Common myeloid progenitor, CD34-positive (primary cell): ENCODE results near the gene SLC4A5.
A peak's percentile ranks its signal among the peaks of the same experiment; 100 is the strongest.

ENCODE experiments used
- CTCF ChIA-PET: fragments of 350-600 bp; sonication (Branson Sonifier 250); formaldehyde crosslinking; loops from one replicate; lab custom pipeline; 2021; ENCODE audit warnings: antibody characterized with exemption; lab: Charles Lee
- POLR2A ChIA-PET: fragments of 350-600 bp; sonication (Branson Sonifier 250); formaldehyde crosslinking; loops from one replicate; lab custom pipeline; 2021; ENCODE audit warnings: antibody characterized with exemption; lab: Charles Lee
- DNase-seq, 3 donors: peaks; one replicate each; pipeline versions ENCODE4 v3.0.0 to v3.0.0-alpha.2; 2013
- H3K27ac ChIP-seq, 2 experiments: 1 replicate in 1 of 2; 2 replicates in 1 of 2; pipeline ENCODE4 v1.7.0; 2013; ENCODE audit warnings: inconsistent platforms in 2 of 2, low read length in 2 of 2, mild to moderate bottlenecking in 2 of 2, low read depth in 1 of 2, moderate library complexity in 1 of 2; ENCODE audit not compliant: severe bottlenecking in 2 of 2, insufficient read depth in 1 of 2, poor library complexity in 1 of 2
- H3K27me3 ChIP-seq, 5 experiments: replicated peaks in 2 of 5; 1 replicate in 3 of 5; 2 replicates in 2 of 5; pipeline versions ENCODE4 v1.6.1 to v1.7.0; 2013; ENCODE audit warnings: low read length in 4 of 5, mild to moderate bottlenecking in 2 of 5, moderate library complexity in 2 of 5, inconsistent platforms in 1 of 5; ENCODE audit not compliant: insufficient read depth in 5 of 5, control insufficient read depth in 4 of 5
- H3K36me3 ChIP-seq, 4 experiments: 1 replicate in 2 of 4; 2 replicates in 2 of 4; pipeline versions ENCODE4 v1.6.1 to v1.7.0; 2013; ENCODE audit warnings: low read length in 3 of 4, control low read depth in 1 of 4, mild to moderate bottlenecking in 1 of 4; ENCODE audit not compliant: control insufficient read depth in 4 of 4, insufficient read depth in 4 of 4
- H3K4me1 ChIP-seq, 4 experiments: 1 replicate in 3 of 4; 2 replicates in 1 of 4; pipeline versions ENCODE4 v1.6.1 to v1.7.1; 2013; ENCODE audit warnings: low read length in 3 of 4, mild to moderate bottlenecking in 3 of 4, control low read depth in 1 of 4, inconsistent platforms in 1 of 4, moderate library complexity in 1 of 4; ENCODE audit not compliant: control insufficient read depth in 4 of 4, insufficient read depth in 4 of 4; ENCODE audit errors: control extremely low read depth in 1 of 4
- H3K4me3 ChIP-seq, 7 experiments: 1 replicate in 4 of 7; 2 replicates in 3 of 7; pipeline versions ENCODE4 v1.5.1 to v1.7.0; 2013; ENCODE audit warnings: mild to moderate bottlenecking in 7 of 7, low read length in 6 of 7, moderate library complexity in 6 of 7, inconsistent platforms in 2 of 7, low read depth in 2 of 7, control low read depth in 1 of 7; ENCODE audit not compliant: insufficient read depth in 4 of 7, control insufficient read depth in 1 of 7; ENCODE audit errors: extremely low read depth in 1 of 7
- H3K9me3 ChIP-seq, 5 experiments: 1 replicate in 4 of 5; 2 replicates in 1 of 5; pipeline versions ENCODE4 v1.6.1 to v1.7.1; 2013; ENCODE audit warnings: low read length in 4 of 5, mild to moderate bottlenecking in 2 of 5, inconsistent platforms in 1 of 5, low read depth in 1 of 5, moderate library complexity in 1 of 5; ENCODE audit not compliant: control insufficient read depth in 4 of 5, insufficient read depth in 2 of 5; ENCODE audit errors: control extremely low read depth in 1 of 5
- WGBS: methylation state at CpG from one replicate; pipeline ENCODE4 v1.1.5; 2013; ENCODE audit not compliant: insufficient coverage; 5-methylcytosine and 5-hydroxymethylcytosine counted together

Gene SLC4A5

GRCh38 chr2:74267068-74267467 is 76.1 kb downstream of the SLC4A5 start:
- peaks cover 0 to 4% (median 0%) of the 10 kb centered on the region in 4 experiments for H3K4me1 ChIP-seq
- no peak overlapping the region for H3K4me3 ChIP-seq
- DNase-seq = peak in 2 of 3 donors; percentile 34 to 42
- ChIA-PET CTCF (interaction anchor here (0.6 kb wide), 1 partner anchor 207 kb away, joined by 3 read pairs; no protein-coding TSS in a partner anchor), POLR2A (no interaction called here)
- no CpG with 5 or more reads among the region's 4 CpGs for WGBS
- no peak overlapping the region for H3K27ac ChIP-seq
- no peaks in the 10 kb centered on the region for H3K27me3 ChIP-seq
- H3K36me3 ChIP-seq = peaks cover 0 to 3% (median 2%) of the 10 kb centered on the region in 4 experiments
- H3K9me3 ChIP-seq = no peaks in the 10 kb centered on the region

- CTCF ChIA-PET = interaction anchor here (1.0 to 1.4 kb wide), 2 partner anchors 14 to 71 kb away, joined by 3 to 6 read pairs; no protein-coding TSS in a partner anchor
- no CpG with 5 or more reads among the region's 1 CpG for WGBS
- POLR2A ChIA-PET = interaction anchor here (0.6 kb wide), 1 partner anchor 148 kb away, joined by 3 read pairs; no protein-coding TSS in a partner anchor
Observed at GRCh38 chr2:74264281-74264680, 78.9 kb downstream of the SLC4A5 start.

GRCh38 chr2:74262681-74263080 is 80.5 kb downstream of the SLC4A5 start:
- ChIA-PET POLR2A (no interaction called here), CTCF (no interaction called here)
- no peaks in the 10 kb centered on the region for H3K9me3 ChIP-seq
- H3K27ac ChIP-seq = no peak overlapping the region
- DNase-seq = no peak
- WGBS = 100% methylated on average over 4 of the region's 6 CpGs
- H3K36me3 ChIP-seq = peaks cover 0 to 3% (median 2%) of the 10 kb centered on the region in 4 experiments
- H3K4me1 ChIP-seq = peaks cover 0 to 4% (median 0%) of the 10 kb centered on the region in 4 experiments
- H3K27me3 ChIP-seq = no peaks in the 10 kb centered on the region
- no peak overlapping the region for H3K4me3 ChIP-seq

More at GRCh38 chr2:74264281-74264680, 78.9 kb downstream of the SLC4A5 start:
- H3K36me3 ChIP-seq = peaks cover 0 to 3% (median 2%) of the 10 kb centered on the region in 4 experiments
- peaks cover 0 to 4% (median 0%) of the 10 kb centered on the region in 4 experiments for H3K4me1 ChIP-seq
- no peaks in the 10 kb centered on the region for H3K9me3 ChIP-seq
- H3K27me3 ChIP-seq = no peaks in the 10 kb centered on the region
- DNase-seq = no peak
- H3K4me3 ChIP-seq = no peak overlapping the region
- no peak overlapping the region for H3K27ac ChIP-seq

- H3K4me3 ChIP-seq = no peak overlapping the region
- WGBS = 93% methylated on average over 4 of the region's 6 CpGs
- no peaks in the 10 kb centered on the region for H3K4me1 ChIP-seq
- no peaks in the 10 kb centered on the region for H3K27me3 ChIP-seq
- no peak for DNase-seq
- CTCF ChIA-PET = interaction anchor here (1.3 kb wide), 1 partner anchor 11 kb away, joined by 3 read pairs; no protein-coding TSS in a partner anchor
- no peak overlapping the region for H3K27ac ChIP-seq
- peaks cover 0 to 3% (median 2%) of the 10 kb centered on the region in 4 experiments for H3K36me3 ChIP-seq
- no peaks in the 10 kb centered on the region for H3K9me3 ChIP-seq
- POLR2A ChIA-PET = no interaction called here
Observed at GRCh38 chr2:74261204-74261864, 81.9 kb downstream of the SLC4A5 start.

- DNase-seq = no peak
- WGBS = 92% methylated on average over 2 of the region's 2 CpGs
- POLR2A ChIA-PET = interaction anchor here (0.5 kb wide), 1 partner anchor 55 kb away, joined by 3 read pairs; no protein-coding TSS in a partner anchor
- Histone ChIP-seq H3K27ac (no peak overlapping the region), H3K27me3 (no peaks in the 10 kb centered on the region), H3K9me3 (no peaks in the 10 kb centered on the region), H3K36me3 (peaks cover 0 to 4% (median 2%) of the 10 kb centered on the region in 4 experiments), H3K4me3 (no peak overlapping the region), H3K4me1 (no peaks in the 10 kb centered on the region)
- CTCF ChIA-PET = interaction anchor here (1.0 to 2.1 kb wide), 2 partner anchors 11 to 14 kb away, joined by 3 to 6 read pairs; no protein-coding TSS in a partner anchor
Observed at GRCh38 chr2:74260495-74260894, 82.7 kb downstream of the SLC4A5 start.

GRCh38 chr2:74259733-74260132 is 83.5 kb downstream of the SLC4A5 start:
- Histone ChIP-seq H3K4me3 (no peak overlapping the region), H3K9me3 (no peaks in the 10 kb centered on the region), H3K4me1 (no peaks in the 10 kb centered on the region), H3K27ac (no peak overlapping the region), H3K27me3 (no peaks in the 10 kb centered on the region), H3K36me3 (peaks cover 0 to 4% (median 2%) of the 10 kb centered on the region in 4 experiments)
- WGBS = 90% methylated on average over 1 of the region's 4 CpGs
- CTCF ChIA-PET = interaction anchor here (1.0 to 2.1 kb wide), 2 partner anchors 10 to 14 kb away, joined by 3 to 6 read pairs; no protein-coding TSS in a partner anchor
- POLR2A ChIA-PET = interaction anchor here (0.5 kb wide), 1 partner anchor 55 kb away, joined by 3 read pairs; no protein-coding TSS in a partner anchor
- no peak for DNase-seq

GRCh38 chr2:74259191-74259590 is 84.0 kb downstream of the SLC4A5 start:
- no peak for DNase-seq
- Histone ChIP-seq H3K9me3 (no peaks in the 10 kb centered on the region), H3K27me3 (no peaks in the 10 kb centered on the region), H3K27ac (no peak overlapping the region), H3K4me1 (no peaks in the 10 kb centered on the region), H3K36me3 (peaks cover 0 to 4% (median 2%) of the 10 kb centered on the region in 4 experiments), H3K4me3 (no peak overlapping the region)
- ChIA-PET CTCF (interaction anchor here (2.1 kb wide), 1 partner anchor 9 kb away, joined by 6 read pairs; no protein-coding TSS in a partner anchor), POLR2A (no interaction called here)
- WGBS = 95% methylated on average over 3 of the region's 3 CpGs
